ENCODE data around the gene C4orf36.

DNA sequence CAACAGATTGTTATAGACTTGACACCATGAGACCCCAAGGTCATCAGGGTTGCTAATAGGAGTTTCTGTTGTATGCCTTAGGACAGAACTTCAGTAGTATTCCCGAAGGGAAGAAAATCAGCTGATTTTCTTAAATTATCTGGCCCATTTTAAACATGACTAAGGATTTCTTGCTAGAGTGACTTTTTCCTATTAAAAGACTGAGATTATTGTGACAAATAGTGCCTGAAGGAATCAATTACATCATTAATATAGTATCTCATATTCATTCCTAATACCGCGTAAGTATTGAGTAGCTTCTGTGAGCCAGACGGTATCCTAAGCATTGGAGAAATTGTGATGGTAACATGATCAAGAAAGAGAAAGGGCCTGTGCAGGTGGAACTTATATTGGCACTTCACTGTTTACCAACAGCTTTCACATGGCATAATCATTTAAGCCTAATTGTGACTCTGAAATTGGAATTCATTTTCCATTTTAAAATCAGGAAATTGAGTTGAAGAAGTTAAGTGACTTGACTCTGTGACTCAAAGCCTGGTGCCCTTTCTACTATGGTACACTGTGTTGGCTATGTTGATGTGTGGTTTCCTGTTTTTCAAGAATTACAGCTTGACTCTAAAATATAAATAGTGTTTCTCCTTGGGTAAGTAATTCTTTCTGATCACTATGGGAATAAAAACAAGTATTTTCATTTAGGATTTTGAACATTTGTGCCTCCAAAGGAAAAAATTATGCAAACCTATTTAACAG, 46.7 kb upstream of the C4orf36 start:
- TF ChIP-seq EZH2phosphoT487 (IDR thresholded peaks at IDR 0.05; ENCODE audit: low read length), result no peak
- TF ChIP-seq, protein P1, sequence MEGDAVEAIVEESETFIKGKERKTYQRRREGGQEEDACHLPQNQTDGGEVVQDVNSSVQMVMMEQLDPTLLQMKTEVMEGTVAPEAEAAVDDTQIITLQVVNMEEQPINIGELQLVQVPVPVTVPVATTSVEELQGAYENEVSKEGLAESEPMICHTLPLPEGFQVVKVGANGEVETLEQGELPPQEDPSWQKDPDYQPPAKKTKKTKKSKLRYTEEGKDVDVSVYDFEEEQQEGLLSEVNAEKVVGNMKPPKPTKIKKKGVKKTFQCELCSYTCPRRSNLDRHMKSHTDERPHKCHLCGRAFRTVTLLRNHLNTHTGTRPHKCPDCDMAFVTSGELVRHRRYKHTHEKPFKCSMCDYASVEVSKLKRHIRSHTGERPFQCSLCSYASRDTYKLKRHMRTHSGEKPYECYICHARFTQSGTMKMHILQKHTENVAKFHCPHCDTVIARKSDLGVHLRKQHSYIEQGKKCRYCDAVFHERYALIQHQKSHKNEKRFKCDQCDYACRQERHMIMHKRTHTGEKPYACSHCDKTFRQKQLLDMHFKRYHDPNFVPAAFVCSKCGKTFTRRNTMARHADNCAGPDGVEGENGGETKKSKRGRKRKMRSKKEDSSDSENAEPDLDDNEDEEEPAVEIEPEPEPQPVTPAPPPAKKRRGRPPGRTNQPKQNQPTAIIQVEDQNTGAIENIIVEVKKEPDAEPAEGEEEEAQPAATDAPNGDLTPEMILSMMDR (IDR thresholded peaks at IDR 0.05; ENCODE audit: low read length), result no peak
- TF ChIP-seq EZH2 (optimal IDR thresholded peaks at IDR 0.05; ENCODE audit: low read depth, low read length), result no peak

All from MM.1S (cell line).